ENCODE results near the gene SLC44A3. TPM values are rescaled to one million over a fixed set of nuclear protein-coding genes. Genes with fewer than 3 reads are reported as not detected.

Gene SLC44A3
- total RNA-seq (2022), result 16.9 and 23.7 TPM in 2 replicates
- Bru-seq, nascent RNA, result percentile 72 among the genes with signal in this experiment
- BruChase-seq, experiment 1, labeled RNA remaining after a 2-hour chase, result percentile 66 among the genes with signal in this experiment
- BruChase-seq, experiment 2, labeled RNA remaining after a 6-hour chase, result percentile 61 among the genes with signal in this experiment
- long read RNA-seq, transcript SLC44A3-201 (15 exons, 2,388 nt), result major isoform, 6 of 38 reads
- long read RNA-seq, partial matches to known transcripts, result 4 of 38 reads
- long read RNA-seq, other reads (novel, unspliced or antisense), result 24 of 38 reads

GRCh38 chr1:94819945-94820746 is at the start of gene SLC44A3:
TSS of gene SLC44A3 (plus strand) at chr1:94820357. CDS start at chr1:94820452, 95 bp downstream.
- Mint-ChIP-seq H3K27me3 (ENCODE audit: insufficient read depth, unreplicated experiment) (no peaks in the 10 kb centered on the region), H3K27ac (ENCODE audit: unreplicated experiment) (peak within 1 kb of the TSS; percentile 85), H3K4me1 (ENCODE audit: low read depth, unreplicated experiment) (peaks cover 5% of the 10 kb centered on the region), H3K4me3 (ENCODE audit: unreplicated experiment) (peak within 1 kb of the TSS; percentile 78), H3K36me3 (ENCODE audit: insufficient read depth, unreplicated experiment) (no peaks in the 10 kb centered on the region), H3K9me3 (ENCODE audit: unreplicated experiment) (no peaks in the 10 kb centered on the region)
- intact Hi-C loops (cut with micrococcal nuclease; ENCODE audit: unreplicated experiment), result loop anchor here (1.0 kb wide), 2 partner anchors 12 to 223 kb away; no protein-coding TSS in a partner anchor
- H3K36me3 ChIP-seq (ENCODE audit: control insufficient read depth, insufficient read depth, low read length), result no peaks in the 10 kb centered on the region
- H3K9me3 ChIP-seq, result no peaks in the 10 kb centered on the region; the same call in 1 of the 2 replicates
- peak within 1 kb of the TSS; percentile 81 for H3K4me3 ChIP-seq (ENCODE audit: low read depth, low read length)
- H3K27me3 ChIP-seq (replicated peaks; ENCODE audit: control insufficient read depth, insufficient read depth, low read length), result no peaks in the 10 kb centered on the region
- peak; percentile 70 to 78 for DNase-seq
- ChIA-PET POLR2A (no interaction called here), CTCF (interaction anchor here (0.5 to 0.6 kb wide), 2 partner anchors 34 to 61 kb away, joined by 3 read pairs; no protein-coding TSS in a partner anchor)
- BruUV-seq (replicated peaks), result no TSS peak
- TF ChIP-seq CTCF (IDR thresholded peaks at IDR 0.05; ENCODE audit: insufficient read depth in 1 of 2, low read depth in 1 of 2, low read length in 1 of 2, severe bottlenecking in 1 of 2, unreplicated experiment in 1 of 2), result no peak
- H3K4me1 ChIP-seq, result peaks cover 13% of the 10 kb centered on the region

GRCh38 chr1:94772230-94772641 is 47.9 kb upstream of the SLC44A3 start:
- H3K4me1 Mint-ChIP-seq (ENCODE audit: low read depth, unreplicated experiment), result peaks cover 6% of the 10 kb centered on the region
- peaks cover 13% of the 10 kb centered on the region for H3K4me1 ChIP-seq

More at GRCh38 chr1:94772230-94772641, 47.9 kb upstream of the SLC44A3 start:
- DNase-seq, result peak in 1 of 2 experiments; percentile 22
- no peaks in the 10 kb centered on the region for H3K9me3 Mint-ChIP-seq (ENCODE audit: unreplicated experiment)
- no peaks in the 10 kb centered on the region; the same call in 1 of the 2 replicates for H3K36me3 ChIP-seq (ENCODE audit: control insufficient read depth, insufficient read depth, low read length)
- no peak overlapping the region for H3K4me3 ChIP-seq (ENCODE audit: low read depth, low read length)
- ChIA-PET POLR2A (no interaction called here), CTCF (no interaction called here)
- no peaks in the 10 kb centered on the region for H3K9me3 ChIP-seq
- intact Hi-C loops (cut with micrococcal nuclease; ENCODE audit: unreplicated experiment), result no loop called here
- H3K27ac Mint-ChIP-seq (ENCODE audit: unreplicated experiment), result no peak overlapping the region
- no peaks in the 10 kb centered on the region for H3K27me3 Mint-ChIP-seq (ENCODE audit: insufficient read depth, unreplicated experiment)
- H3K4me3 Mint-ChIP-seq (ENCODE audit: unreplicated experiment), result no peak overlapping the region
- no peaks in the 10 kb centered on the region for H3K27me3 ChIP-seq (replicated peaks; ENCODE audit: control insufficient read depth, insufficient read depth, low read length)
- H3K36me3 Mint-ChIP-seq (ENCODE audit: insufficient read depth, unreplicated experiment), result peaks cover 8% of the 10 kb centered on the region
- TF ChIP-seq CTCF (IDR thresholded peaks at IDR 0.05; ENCODE audit: insufficient read depth in 1 of 2, low read depth in 1 of 2, low read length in 1 of 2, severe bottlenecking in 1 of 2, unreplicated experiment in 1 of 2), result no peak
- no TSS peak for BruUV-seq (replicated peaks)
